ENCODE measurements around the gene DNM2. TPM values are rescaled to one million over a fixed set of nuclear protein-coding genes. Genes with fewer than 3 reads are reported as not detected.
A peak's percentile ranks its signal among the peaks of the same experiment; 100 is the strongest.
"Not testable (repeated sequence)": the region's sequence is repeated elsewhere in the genome, so short reads cannot be mapped to it uniquely, and the experiment has no call there.

Gene DNM2
- total RNA-seq, 1 donor from 2014 or later = 74.6 TPM

DNA sequence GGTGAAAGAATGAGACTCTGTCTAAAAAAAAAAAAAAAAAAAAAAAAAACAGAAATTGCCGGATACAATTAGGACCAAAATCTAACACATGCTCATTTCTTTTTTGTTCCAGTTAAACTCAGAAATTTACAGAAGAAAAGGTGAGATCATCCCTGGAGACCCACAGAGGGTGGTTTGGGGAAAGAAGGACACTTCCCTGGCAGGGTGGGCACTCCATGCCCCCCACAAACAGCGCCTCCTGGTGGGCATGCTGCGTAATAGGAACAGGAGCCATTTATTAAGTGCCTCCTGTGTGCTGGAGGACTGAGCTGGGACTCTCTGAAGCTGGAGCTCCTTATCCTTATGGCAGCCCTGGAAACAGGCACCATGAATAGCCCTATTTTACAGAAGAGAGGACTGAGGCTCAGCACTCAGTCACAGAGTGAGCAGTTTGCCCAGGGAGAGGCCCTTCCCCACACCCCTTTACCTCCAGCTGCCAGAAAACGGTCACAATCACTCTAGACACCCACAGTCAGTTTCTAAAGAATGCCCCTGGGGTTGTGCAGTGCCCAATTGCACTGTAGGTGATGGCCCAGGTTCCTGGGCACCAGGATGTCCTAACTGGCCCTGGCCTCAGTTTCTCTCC, 140.4 kb downstream of the DNM2 start:
- peak; percentile 44 to 60 for DNase-seq (ENCODE audit: low read depth in 2 of 2)

DNA sequence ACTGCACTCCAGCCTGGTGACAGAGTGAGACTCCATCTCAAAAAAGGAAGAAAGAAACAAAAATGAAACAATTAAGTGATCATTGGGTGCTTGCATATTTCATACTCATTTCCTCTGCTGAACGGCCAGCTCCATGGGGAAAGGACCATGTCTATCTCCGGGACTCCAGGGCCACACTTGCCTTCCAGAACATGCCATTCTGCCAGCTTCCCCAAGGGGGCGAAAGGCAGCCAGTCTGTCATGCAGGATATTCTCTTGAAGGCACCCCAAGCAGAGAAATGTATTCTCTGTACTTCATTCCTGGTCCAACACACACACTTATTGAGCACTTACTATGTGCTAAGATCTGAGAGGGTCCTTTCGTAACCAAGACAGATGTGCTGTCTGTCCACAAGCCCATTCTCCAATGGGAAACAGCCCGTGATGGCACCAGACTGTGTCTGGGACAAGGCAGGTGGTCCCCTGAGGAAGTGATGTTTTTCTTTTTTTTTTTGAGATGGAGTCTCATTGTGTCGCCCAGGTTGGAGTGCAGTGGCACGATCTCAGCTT, 143.3 kb downstream of the DNM2 start:
- peak; percentile 52 to 54 for DNase-seq (ENCODE audit: low read depth in 2 of 2)

DNA sequence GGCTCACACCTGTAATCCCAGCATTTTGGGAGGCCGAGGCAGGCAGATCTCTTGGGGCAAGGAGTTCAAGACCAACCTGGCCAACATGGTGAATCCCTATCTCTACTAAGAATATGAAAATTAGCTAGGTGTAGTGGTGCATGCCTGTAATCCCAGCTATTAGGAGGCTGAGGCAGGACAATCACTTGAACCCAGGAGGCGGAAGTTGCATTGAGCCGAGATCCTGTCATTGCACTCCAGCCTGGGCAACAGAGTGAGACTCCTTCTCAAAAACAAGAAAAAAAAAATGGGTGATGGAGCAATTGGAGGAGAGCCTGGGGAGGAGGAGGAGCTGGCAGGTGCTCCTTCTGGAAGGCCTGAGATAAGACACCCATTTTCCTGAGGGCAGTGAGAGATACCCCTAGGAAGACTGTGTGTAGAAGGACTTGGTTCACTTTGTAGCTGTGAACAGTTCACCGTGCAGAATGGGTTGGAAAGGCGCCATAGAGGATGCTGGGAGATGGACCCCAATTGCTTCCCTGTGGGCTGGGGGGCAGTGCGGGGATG, 144.8 kb downstream of the DNM2 start:
- no peak for DNase-seq (ENCODE audit: low read depth in 2 of 2)

DNA sequence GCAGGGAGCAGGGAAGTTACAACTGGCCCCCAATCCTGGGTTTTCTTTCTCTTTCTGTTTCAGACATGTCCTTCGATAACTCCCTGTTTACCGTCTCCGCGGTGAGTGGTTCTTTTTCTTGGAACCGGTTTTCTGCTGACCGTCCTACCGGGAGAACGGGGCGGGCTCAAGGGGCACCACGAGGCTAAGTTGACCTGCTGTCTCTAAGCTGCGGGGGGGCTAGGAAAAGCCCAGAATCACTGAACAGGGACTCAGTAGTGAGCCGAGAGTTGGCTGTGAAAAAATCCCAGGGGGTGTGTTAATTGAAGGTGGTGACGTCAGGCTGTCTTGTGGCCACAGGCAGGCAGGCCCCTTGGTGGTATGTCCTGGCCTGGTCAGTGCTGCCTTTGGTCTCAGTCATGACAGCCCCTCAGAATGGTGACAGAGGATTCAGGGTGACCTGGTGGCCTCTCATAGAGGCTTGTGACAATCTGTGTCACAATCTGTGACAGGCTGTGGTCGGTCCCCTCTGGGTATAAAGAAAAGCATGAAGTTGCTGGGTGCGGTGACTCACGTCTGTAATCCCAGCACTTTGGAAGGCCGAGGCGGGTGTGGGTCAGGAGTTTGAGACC, 145.3 kb downstream of the DNM2 start:
- no peak for DNase-seq (ENCODE audit: low read depth in 2 of 2)

DNA sequence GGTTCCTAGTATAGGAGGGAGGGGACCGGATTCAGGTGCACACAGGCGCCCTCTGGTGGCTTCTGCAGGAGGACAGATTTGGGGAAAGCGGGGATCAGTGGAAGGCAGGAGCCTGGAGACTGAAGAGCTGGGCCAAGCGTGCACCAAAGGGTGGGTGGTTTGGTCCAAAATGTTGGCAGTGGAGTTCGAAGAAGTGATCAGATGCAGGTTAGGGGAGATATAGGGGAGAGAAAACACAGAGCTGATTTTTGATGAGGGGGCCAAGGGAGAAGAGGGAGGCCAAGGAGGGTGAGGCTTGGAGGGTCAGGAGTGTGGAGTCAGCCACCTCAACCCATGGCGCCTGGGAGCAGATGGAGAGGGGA, 146.6 kb downstream of the DNM2 start:
- peak; percentile 70 to 81 for DNase-seq (ENCODE audit: low read depth in 2 of 2)

DNA sequence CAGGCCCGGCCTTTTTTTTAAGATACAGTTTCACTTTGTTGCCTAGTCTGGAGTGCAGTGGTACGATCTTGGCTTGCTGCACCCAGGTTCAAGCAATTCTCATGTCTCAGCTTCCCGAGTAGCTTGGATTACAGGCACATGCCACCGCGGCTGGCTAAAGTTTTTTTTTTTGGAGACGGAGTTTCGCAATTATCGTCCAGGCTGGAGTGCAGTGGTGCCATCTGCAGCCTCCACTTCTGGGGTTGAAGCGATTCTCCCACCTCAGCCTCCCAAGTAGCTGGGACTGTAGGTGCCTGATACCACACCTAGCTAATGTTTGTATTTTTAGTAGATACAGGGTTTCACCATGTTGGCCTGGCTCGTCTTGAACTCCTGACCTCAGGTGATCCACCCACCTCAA, 148.6 kb downstream of the DNM2 start:
- DNase-seq (ENCODE audit: low read depth in 2 of 2) = no peak

DNA sequence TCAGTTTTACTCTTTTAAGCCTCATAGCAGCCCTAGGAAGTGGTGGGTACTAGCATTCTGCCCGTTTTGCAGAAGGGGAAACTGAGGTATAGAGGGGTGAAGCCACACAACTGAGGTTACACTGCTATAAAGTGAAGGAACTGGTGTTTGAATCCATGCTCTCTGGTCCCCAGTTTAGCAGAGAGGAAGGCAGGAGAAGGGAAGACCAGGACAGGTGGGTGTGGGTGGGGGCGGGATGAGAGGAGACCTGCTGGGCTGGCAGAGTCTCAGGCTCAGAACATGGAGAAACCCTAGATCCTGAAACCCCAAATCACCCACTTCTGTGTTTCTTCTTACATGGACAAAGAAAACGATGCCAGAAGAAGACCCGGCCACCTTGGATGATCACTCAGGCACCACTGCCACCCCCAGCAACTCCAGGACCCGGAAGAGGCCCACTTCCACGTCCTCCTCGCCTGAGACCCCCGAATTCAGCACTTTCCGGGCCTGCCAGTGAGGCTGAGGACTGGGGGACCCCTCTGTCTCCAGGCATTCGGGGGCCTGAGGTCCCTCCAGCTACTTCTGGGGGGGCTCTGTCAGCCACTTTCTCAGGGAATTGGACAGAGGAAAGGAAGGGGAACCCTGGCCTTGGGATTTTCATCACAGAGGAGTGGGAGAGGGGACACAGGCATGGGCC, 151.1 kb downstream of the DNM2 start:
- no peak for DNase-seq (ENCODE audit: low read depth in 2 of 2)

DNA sequence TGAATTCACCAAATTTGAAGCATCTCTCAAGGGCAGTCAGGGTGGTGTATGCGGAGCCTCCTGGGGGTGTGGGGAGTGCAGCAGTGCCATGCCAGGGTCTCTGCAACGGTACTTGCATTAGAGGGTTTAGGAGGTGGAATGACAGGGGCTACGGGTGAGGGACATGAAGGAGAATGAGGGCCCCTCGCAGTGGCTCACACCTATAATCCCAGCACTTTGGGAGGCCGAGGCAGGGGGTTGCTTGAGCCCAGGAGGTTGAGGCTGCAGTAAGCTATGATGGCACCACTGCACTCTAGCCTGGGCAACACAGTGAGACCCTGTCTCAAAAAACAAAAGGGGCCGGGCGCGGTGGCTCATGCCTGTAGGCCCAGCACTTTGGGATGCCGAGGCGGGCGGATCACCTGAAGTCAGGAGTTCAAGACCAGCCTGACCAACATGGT, 152.0 kb downstream of the DNM2 start:
- not testable (repeated sequence) for DNase-seq (ENCODE audit: low read depth in 2 of 2)

DNA sequence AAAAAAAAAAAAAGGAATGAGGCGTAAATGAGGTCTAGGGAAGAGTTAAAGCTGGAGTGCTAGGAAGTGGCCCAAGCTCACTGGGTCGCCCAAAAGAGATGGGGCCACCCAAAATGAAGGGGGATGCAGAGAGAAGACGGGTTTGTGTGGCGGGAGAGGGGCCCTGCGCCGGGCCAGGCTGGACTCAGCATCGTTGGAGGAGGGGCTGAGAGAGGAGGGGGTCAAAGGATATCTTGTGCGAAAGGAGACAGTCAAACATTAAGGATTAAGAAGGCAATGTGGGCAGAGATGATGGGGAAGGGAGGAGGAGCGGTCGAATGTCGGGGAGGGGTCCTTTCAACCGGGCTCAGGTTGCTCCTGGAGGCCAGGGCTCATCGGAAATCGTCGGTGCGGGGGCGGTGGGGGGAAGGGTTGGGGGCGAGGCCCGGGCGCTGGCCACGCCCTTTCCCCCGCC, 152.6 kb downstream of the DNM2 start:
- DNase-seq (ENCODE audit: low read depth in 2 of 2) = no peak

DNA sequence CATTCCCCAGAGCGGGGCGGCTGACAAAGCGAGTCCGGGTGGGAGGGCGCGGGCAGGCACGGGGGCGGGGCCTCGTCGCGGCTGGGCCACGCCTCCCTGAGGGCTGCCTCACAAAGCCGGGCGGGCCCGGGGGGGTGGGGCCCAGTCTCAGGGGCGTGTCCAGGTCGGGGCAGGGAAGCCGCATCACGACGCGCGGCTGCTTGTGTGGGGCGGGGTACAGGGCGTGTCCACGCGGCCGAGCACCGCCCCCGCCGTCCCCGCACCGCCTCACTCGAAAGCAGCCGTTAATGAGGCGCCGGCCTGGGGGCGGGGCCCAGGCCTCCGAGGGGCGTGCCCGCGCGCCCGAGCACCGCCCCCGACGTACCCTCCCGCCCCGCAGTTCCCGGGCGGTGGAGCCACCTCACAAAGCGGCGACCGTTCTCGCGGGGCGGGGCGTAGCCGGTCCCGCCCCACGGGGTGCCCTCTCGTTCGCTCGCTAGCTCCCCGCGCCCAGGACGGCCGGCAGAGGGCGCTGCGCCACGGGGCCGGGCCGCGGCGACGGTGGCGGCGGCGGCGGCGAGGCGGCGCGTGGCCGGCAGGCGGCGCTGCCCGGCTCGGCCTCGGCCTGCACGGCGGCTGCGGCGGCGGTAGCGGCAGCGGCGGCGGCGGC, 153.2 kb downstream of the DNM2 start, which contains the start of gene CARM1:
CARM1 (plus strand) TSS at position 599 of the 649 bp plus-strand sequence. CDS start 150 bp downstream, outside the sequence.
- peak; percentile 99 to 100 for DNase-seq (ENCODE audit: low read depth in 2 of 2)

DNA sequence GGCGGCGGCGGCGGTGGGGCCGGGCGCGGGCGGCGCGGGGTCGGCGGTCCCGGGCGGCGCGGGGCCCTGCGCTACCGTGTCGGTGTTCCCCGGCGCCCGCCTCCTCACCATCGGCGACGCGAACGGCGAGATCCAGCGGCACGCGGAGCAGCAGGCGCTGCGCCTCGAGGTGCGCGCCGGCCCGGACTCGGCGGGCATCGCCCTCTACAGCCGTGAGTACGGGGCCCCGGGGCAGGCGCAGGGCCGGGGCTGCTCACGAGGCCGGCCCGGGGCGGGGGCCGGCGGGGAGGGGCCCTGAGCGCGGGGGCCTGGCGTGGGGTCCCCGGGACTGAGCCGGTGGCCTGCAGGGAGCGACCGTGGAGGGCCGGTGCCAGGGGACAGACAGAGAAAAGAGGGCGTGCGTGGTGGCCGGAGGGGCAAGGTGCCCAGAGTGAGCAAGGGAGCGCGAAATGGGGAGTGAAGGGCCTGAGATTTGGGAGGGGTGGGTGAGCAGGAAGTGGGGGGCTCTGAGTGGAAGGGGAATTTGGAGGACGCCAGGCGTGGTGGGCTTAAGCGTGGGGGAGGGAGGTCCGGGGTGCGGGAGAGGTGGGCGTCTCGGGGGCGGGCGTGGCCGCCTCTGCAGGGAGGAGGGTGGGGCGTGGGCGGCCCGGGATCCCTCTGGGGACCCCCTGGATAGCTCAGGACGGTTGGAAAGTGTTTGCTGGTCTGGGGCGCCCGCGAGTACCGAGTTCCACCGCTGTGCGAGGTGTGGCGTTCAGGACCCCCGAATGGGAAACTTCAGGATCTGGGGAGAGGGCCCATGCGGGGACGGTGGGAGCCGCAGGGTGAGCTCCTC, 154.0 kb downstream of the DNM2 start:
- DNase-seq (ENCODE audit: low read depth in 2 of 2) = peak; percentile 31 to 33

DNA sequence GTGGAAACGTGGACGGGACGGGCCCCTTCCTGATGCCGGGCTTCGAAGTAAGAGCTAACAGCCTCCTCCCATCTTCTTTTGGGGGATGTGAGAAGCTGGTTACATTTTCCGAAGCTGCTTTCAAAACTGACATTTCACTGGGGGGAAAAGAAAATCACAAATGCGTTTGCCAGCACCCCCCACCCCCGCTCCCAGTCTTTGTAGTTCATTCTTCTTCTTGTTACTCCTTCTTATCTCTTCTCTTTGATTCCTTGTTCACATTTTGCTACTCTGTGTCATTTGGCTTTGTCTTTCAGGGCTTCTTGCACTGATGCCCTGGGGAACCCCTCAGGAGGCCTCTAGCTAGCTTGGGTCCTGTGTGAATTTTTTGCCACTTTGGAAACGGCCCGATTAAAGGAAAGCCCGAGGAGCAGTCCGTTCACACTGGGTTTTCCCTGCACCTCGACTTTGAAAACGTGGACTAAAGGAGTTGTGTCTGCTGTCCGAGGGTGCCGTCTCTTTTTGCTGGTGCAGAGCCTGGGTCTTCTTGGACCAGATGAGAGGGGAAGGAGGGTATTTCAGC, 154.7 kb downstream of the DNM2 start:
- DNase-seq (ENCODE audit: low read depth in 2 of 2) = no peak

DNA sequence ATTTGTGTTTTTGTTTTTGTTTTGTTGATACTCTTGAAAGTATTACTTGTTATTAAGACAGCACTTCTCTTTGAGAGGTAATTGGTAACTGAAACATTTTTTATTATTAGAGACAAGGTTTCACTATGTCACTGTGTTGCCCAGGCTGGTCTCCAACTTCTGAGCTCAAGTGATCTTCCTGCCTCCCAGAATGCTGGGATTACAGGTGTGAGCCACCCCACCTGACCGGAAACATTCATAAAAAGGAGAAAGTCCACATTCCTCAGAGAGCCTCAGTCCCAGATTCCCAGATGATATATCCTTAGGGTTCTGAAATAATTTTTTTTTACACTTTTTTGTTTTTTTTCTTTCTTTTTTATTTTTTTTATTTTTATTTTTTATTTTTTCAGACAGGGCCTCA, 156.1 kb downstream of the DNM2 start:
- no peak for DNase-seq (ENCODE audit: low read depth in 2 of 2)

DNA sequence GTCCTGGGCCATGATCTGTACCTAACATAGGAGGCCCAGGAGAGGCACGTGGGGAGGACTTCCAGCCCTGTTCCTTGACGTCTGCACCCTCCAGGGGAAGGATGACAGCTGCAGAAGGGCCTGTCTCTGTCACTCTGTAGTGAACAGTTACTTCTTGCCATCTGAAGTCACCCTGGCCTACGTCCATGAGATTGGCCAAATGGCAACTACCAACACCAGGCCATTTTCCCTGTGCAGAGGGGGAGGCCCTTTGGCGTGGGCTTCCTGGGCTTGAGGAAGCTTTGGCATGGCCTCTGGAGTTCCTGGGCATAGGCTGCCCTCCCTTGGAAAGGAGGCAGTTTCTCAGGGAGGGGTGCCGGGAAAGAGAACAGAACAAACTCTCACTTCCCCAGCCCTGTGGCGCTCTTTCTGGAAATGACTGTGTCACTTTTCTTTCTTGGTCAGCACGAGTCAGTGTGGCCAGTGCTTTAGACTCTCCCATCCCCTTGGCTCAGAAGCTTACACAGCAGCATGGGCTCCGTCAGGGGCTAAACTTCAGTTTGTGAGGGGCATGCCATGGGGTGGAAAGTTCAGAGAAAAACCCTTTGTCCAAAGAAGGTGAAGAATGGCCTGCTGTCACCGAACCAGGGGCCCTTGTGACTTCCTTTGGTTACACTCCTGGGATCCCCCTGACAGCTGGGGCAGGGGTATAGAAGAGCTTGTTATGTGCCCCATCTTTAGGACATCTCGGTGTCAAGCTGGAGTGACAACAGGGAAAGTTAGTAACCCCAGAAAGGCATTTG, 158.8 kb downstream of the DNM2 start:
- DNase-seq (ENCODE audit: low read depth in 2 of 2) = no peak

DNA sequence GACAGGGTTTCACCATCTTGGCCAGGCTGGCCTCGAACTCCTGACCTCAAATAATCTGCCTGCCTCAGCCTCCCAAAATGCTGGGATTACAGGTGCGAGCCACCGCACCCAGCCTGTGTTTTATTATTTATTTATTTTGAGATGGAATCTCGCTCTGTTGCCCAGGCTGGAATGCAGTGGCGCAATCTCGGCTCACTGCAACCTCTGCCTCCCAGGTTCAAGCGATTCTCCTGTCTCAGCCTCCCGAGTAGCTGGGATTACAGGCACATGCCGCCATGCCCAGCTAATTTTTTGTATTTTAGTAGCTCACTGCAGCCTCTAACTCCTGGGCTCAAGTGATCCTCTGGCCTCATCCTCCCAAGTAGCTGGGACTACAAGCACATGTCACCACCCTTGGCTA, 159.7 kb downstream of the DNM2 start:
- not testable (repeated sequence) for DNase-seq (ENCODE audit: low read depth in 2 of 2)

DNA sequence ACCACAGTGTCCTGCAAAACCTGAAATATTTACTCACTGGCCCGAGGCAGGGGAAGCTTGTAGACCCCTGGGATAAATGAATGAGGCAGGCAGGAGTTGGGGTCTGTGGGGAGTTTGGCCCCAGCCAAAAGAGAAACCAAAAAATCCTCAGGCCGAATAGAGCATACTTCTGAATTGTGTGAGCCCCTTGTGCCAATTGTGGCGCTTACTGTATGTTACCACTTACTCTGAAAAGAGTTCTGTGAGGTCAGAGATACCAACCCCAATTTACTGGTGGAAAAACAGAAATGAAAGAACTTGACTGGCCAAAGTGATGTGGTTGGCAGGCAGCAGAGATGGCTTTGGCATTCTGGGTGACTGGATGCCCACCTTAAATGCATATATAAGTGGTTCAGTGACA, 160.4 kb downstream of the DNM2 start:
- DNase-seq (ENCODE audit: low read depth in 2 of 2) = no peak
